HG03108 (cell line): ENCODE data around the gene PRKAR2B.
A peak's percentile ranks its signal among the peaks of the same experiment; 100 is the strongest.

Experiments used
- ATAC-seq: cut with Tn5 transposase; IDR thresholded peaks from one replicate; pipeline ENCODE4 v1.9.1; 2021; ENCODE audit warnings: moderate library complexity; ENCODE audit not compliant: unreplicated experiment

The PRKAR2B gene

DNA sequence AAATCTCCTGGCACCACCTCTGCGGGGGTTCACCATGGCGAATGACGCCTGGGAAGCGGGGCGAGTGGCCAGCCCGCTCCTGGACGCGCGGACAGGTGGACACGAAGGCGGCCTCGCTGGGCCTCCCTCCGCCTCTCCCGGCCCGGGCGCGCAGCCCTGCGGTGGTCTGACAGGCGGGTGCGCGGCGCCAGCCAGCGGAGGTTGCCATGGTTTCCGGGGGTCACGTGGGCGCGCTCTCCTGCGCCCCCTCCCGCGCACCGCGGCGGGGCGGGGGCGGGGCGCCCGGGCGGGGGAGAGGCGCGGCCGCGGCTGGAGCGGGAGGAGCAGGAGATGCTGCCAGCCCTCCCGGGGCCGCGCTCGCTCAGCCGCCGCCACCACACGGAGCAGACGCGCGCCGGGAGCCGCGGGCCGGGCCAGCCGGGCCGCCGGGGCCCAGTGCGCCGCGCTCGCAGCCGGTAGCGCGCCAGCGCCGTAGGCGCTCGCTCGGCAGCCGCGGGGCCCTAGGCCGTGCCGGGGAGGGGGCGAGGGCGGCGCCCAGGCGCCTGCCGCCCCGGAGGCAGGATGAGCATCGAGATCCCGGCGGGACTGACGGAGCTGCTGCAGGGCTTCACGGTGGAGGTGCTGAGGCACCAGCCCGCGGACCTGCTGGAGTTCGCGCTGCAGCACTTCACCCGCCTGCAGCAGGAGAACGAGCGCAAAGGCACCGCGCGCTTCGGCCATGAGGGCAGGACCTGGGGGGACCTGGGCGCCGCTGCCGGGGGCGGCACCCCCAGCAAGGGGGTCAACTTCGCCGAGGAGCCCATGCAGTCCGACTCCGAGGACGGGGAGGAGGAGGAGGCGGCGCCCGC, at the start of gene PRKAR2B:
Gene PRKAR2B (plus strand): TSS at position 359 of the 848 bp plus-strand sequence. CDS start 203 bp downstream, at position 562.
- ATAC-seq = peak; percentile 82

DNA sequence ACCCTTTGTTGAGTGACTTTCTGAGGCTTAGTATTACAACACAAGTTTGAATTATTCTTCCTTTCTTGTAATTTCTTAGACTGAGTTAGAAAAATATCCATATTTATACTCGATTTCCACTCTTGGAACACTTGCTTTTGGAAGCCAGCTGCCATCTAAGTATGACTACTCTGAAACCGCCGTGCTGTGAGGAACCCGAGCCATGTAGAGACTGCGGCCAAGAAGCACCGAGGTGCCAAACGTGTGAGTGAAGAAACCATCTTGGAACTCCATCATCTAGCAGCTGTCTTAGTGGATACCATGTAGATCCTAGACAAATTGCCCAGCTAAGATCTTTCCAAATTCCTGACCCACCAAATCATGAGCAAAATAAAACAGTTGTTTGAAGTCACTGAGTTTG, 49.7 kb upstream of the PRKAR2B start:
- no peak for ATAC-seq

DNA sequence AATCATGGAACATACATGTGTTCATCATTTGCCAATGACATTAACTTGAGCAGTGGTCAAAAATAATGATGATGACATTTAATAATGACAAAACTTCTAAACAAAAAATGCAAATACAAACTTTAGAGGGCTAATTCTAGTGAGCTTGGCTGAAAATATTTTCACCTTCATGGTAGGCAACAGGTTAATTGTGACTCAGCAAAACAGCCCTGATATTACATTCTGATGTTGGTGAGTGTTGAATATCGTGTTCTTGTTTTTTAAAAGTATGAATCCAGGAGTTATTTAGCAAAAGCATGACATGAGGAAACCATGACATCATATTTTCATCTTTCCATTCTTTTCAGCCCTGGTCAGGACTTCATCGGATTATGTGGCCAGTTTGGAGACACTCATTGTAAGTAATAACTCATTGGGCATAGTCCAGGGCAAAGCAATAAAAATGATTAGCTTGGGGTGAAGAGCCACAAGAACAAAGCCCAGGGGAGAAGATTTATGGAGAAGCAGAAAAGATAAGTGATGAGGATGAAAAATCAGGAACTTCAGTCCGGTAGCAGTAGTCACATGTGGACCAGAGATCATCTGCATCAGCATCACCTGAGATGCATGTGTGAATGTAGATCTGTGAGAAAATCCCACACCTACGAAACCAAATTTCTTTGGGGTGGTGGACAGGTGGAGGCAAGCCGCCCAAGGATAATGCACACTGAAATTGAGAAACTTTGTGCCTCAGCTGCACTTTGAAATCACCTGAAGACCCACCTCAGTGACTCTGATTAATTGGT, 46.8 kb upstream of the PRKAR2B start:
- ATAC-seq = no peak

DNA sequence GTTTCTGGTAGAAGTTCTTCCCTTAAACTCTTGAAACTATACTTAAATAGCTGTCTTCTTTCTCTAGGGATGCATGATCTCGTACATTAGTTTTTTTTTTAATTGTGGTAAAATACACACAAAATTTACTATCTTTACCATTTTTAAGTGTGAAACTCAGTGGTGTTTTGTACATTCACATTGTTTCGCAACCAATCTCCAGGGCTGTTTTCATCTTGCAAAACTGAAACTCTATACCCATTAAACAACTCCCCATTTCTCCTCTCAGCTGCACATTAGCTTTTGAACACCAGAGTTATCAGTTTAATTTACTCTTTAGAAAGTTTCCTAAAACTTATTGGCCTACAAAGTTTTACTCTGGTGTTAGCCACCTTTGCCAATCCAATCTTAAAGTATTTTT, 45.5 kb upstream of the PRKAR2B start:
- no peak for ATAC-seq

DNA sequence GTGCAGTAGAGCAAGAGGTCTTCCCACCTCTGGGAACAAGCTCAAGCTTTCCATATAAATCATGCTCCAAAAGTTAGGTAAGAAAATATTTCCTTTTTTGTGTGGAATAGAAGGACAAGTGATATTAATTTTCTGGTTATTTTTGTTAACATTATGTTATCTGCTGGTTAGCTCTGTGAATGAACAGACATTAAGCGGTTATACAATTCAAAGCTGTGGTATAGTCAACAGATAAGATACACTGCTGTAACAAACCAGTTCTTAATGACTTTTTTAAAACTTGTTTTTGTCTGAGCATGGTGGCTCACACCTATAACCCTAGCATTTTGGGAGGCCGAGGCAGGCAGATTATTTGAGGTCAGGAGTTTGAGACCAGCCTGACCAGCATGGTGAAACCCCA, 43.0 kb upstream of the PRKAR2B start:
- no peak for ATAC-seq

DNA sequence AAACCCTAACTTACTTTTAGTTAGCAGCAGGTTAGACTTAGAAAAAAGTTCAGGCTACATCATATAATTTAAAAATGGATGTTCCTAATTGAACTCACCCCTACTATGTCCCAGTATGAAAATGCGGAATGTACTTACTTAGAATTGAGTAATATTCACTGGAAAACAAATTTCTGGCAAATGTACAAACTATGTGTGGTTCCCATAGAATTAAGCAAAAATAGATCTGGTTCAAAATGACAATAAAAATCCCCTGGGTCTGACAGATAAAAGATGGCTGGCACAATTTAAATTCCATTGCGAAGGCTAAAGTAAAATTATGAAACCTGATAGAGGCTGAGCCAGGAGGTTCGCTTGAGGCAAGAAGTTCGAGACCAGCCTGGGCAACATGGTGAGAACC, 42.4 kb upstream of the PRKAR2B start:
- no peak for ATAC-seq

DNA sequence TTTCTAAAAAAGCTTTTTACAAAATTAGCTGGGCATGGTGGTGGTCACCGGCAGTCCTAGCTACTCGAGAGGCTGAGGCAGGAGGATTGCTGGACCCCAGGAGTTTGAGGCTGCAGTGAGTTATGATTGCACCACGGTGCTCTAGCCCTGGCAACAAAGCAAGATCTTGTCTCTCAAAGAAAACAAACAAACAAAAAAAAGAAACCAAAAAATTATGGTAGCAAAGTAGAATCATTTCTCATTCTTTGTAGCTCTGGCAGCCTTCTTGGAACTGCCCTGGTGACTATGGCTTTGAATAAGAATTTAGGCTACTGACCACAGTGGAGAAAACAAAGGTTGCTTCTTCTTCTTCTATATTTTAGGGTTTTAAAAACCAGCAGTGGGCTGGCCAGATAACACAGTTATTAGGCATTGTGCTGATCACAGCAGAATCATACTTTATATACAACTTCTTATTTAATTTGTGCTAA, 41.9 kb upstream of the PRKAR2B start:
- no peak for ATAC-seq

DNA sequence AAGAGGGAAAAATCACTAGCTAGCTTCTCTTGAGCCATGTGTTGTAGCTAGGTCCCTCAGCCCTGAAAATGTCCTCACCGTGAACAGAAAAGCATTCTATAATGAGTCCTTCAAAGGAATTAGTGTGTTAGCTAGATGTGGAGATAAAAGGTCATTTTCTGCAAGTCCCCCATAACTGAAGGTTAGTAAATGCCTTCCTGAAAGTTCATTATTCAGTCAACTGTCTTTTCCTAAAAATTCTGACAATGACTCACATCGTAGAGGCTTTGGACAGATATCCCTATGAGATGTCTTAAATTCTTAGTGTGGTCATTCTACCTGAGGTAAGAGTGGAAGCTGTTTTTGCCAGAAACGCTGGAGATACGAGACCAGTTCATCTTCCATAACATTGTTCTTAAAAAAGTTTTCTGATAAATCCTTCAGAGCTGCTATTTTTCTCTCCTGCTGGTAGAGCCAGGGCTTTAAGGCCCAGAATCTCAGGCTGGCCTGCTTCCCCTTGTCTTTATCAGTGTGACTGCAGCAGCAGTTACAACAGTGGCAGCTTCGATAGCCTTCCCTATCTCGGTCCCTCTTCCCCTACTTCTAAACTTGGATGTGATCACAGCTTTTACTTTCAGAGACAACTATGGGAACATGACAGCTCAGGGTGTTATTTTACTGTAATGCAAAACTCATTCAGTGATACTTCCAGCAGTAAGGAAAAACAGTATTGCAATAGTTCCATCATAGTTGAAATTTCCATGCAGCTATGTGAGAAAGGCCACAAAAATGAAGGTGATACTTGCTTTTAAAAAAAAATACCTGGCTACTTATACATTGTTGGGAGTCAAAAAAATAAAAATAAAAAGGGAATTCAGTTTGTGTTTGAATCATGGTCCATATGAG, 37.3 kb upstream of the PRKAR2B start:
- no peak for ATAC-seq

DNA sequence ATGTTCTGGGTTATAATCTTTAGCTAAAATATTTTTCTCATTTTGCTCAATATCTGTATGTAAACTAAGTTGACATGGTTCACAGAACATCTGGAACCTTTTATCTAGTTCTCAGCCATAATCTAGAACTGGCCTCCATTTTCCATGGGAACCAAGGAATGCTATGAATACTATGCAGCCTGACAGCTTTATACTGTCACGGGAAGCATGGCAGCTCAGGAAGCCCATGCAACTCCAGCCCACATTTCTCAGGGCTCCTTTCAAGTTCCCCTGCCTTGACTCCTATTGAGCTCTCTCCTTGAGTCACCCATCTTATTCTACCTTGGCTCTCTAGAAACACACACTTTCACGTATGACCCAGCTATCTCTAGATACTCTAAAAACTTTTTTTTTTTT, 36.6 kb upstream of the PRKAR2B start:
- no peak for ATAC-seq

DNA sequence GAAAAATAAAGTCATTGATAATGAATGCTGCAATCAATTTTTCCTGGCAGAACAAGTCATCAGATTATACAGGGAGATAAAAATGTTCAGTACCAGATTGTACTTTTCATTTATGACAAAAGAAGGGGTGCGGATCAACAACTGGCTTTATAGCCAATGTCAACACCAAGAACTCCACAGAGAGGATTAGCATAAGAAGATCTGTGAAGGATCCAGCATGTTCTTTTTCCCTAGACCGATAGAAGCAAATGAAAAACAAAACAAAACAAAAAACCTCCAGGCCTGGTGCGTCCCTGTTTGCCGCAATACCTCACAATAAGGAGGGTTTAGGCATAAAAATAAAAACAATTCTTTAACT, 34.7 kb upstream of the PRKAR2B start:
- ATAC-seq = no peak

DNA sequence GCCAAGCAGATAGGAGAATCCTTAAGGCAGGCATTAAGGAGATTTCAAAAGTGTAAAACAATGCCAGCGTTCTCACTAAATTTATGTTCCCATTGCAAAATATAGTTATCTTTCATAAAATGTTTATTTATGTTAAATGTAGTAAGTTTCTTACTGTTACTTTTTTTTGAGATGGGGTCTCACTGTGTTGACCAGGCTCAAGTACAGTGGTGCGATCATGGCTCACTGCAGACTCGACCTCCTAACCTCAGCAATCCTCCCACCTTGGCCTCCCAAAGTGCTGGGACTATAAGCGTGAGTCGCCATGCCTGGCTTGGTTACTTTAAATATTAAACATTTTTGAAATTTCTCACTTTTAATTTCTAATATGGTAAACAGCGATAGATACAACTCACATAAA, 31.8 kb upstream of the PRKAR2B start:
- ATAC-seq = no peak

DNA sequence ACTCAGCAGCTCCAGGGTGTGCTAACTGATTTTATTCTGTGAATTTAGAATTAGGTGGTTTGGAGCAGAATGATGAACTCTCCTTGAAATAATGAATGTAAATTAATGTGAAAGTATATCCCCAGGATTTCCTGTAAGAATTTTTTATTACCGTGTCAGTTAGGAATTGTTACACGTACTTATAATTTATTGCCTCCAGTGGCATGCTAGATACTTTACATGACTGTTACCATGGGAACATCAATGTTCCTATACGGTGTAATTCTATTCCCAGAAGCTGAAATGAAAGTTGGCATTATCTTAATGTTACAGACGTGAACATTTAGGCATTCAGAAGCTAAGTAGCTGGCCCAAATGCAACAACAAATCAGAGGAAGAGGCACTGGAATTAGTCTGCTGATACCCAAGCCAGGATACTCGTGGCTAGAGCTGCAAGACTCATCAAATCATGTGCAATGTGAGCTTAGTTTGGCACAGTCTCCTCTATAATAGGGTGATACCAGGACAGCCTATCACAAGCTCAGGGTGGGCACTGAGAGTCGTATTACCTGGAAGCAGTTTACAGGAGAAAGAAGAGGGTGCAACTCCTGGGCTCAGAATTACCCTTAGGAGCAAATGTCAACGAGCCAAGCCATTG, 30.0 kb upstream of the PRKAR2B start:
- ATAC-seq = no peak

DNA sequence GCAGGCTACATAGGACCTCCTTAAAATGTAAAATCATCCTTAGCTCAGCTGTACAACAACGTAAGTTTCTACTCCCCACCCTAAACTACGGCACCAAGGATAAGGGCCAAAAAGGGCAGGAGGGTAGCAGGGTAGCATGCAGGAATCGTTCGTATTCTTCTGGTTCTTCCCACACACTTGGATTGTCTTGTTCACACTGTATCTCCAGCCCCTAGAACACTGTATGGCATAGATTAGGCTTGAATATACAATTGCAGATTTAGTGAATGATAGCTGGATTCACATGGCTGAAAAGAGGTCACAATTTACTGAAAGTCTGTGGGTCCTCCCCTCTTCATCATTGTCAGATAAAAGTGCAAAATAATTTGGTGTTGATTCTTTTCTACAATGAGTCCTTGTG, 28.2 kb upstream of the PRKAR2B start:
- ATAC-seq = no peak

DNA sequence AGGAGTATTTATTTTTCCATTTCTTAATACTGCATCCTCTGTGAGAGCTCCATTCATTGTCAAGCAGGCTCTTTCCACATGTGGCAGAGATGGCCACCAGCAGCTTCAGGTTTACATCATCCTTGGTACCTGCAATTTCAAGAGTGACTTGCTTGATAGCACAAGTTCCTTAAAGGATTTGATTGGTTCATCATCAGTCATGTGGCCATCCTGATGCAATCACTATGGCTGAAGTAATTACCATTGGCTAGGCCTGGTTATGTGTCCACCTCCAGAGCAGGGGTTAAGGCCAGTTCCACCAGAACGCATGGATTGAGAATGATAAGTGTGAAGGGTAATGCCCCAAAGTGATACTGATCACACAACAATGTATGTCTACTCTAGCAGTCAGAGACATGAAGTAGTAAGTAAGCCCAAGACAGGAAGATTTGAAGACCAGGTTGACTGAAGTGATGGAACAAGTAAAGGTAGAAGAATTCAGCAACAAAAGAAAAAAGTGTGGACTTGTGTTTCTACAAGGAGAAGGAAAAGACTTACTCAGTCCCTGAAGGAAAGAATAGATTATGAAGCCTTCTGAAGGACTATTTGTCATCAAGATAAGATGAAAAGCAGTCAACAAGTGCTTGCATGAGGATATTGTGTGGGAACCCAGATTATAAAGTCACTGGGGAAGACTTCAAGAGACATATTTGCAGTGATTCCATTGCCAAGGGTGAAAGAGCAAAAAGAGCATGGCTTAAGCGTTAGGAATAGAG, 26.4 kb upstream of the PRKAR2B start:
- no peak for ATAC-seq

DNA sequence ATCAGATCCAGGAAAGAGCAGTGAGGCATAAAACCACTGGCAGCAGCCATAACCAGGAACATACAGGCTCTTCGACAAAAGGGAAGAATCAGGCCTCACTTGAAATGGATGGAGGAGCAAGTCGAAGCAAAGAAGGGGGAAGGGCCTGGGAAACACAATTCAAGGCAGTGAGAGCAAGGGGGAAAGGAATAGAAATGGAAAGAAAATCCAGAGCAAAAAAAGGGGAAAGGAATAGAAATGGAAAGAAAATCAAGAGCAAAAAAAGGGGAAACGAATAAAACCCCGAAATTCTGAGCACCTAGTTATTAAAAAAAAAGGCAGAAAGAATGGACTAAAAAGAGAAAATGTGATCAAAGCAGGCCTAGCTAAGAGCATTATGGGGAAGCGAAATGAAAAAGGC, 24.1 kb upstream of the PRKAR2B start:
- ATAC-seq = no peak

DNA sequence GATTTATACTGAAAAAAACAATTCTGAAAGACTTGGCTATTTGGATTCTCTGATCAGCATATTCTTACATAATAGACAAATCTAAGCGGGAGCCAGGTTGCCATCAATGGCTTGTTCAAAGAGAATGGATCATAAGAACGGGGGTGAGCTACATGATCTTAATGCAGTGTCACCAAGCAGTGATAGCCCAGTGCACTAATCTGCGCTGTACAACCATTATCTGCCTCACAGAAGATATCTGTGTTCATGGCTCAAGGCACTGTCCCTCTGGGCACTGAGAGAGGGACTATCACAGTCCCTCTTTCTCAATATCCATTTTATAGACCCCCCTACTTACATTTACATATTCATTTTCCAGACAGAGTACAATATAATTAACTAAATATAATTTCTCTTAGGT, 22.9 kb upstream of the PRKAR2B start:
- ATAC-seq = no peak

DNA sequence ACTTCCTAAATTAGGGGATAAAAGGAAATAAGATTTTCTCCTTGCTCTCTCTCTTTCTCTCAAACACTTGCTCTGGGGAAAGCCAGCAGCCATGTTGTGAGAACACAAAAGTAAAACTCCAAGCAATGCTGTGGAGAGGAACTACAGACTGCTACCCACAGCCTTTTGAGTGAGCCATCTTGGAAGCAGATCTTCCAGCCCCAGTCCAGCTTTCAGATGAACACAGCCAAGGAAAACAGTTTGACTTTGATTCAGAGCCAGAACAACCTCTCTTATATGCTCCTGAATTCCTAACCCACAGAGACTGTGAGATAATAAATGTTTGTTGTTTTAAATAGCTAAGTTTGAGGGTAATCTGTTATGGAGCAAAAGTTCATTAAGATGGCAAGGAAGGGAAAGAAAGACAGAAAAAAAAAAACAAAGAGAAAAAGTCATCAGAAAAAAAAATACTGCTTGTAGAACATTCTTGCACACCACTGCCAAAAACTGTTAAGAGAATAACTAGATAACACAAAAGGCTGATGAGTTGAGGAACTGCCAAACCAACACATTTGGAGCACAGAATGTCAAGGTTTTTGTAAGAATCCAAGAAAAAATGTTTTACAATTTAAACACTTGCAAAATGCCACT, 20.9 kb upstream of the PRKAR2B start:
- no peak for ATAC-seq

DNA sequence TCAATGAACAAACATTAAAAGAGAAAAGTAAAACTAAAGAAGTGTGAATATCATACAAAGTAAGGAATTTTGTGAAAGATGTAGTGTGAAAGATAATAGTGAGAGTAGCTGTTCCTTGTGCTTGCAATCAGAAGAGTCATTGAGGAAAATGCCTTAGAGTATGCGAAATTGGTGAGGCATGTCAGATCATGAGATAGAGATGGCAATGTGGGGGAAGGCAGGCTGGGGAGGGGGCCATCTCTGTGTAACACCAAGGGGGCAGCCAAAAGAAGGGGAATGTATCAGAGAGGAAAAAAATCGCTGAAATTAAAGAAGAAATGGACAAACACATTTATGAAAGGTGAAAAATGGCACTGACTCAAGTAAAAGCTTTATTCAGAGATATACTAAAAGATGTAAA, 19.6 kb upstream of the PRKAR2B start:
- ATAC-seq = no peak

DNA sequence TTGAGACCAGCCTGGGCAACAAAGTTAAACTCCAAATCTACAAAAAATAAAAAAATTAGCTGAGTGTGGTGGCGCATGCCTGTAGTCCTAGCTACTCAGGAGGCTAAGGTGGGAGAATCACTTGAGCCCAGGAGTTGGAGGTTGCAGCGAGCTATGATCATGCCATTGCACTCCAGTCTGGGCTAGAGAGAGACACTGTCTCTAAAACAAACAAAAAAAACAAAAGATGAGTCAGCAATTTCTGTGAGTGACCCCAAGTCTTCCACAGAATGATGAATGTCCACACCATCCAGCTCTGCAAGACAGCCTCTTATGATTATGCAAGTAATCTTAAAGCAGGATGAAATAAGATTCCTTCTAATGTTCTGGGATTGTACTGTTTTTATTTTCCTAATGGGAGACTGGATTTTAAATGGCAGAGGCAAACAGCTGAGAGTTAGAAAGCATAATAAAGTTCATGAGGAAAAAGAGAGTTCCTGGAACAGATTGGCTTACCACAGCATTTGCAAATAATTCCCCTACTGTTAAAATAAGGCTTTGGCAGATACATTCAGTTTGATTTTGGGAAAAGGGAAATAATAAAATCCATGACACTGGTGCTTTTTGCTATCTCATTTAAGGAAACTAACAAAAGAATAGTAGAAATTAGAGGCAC, 18.9 kb upstream of the PRKAR2B start:
- no peak for ATAC-seq
